Esophagus squamous epithelium (tissue), 5 donors: ENCODE measurements around the gene MKNK2. TPM values are rescaled to one million over a fixed set of nuclear protein-coding genes. Genes with fewer than 3 reads are reported as not detected.
A peak's percentile ranks its signal among the peaks of the same experiment; 100 is the strongest.

Experiments used
- DNase-seq: peaks from one replicate; lab custom pipeline; 2025; lab: John Stamatoyannopoulos, UW
- H3K27ac ChIP-seq, 4 donors: fragments of 200-600 bp; sonication (generic); one replicate each; pipeline ENCODE4 v1.5.1; 2016 to 2019; ENCODE audit warnings: mild to moderate bottlenecking in 1 of 4
- H3K27me3 ChIP-seq, 4 donors: fragments of 200-600 bp; sonication (generic); 1 replicate in 3 of 4; 2 replicates in 1 of 4; pipeline versions ENCODE4 v1.5.1 to v1.6.0; 2017 to 2021; ENCODE audit warnings: antibody characterized with exemption in 1 of 4
- H3K36me3 ChIP-seq, 3 donors: fragments of 200-600 bp; sonication (generic); one replicate each; pipeline ENCODE4 v1.5.1; 2016 to 2019
- H3K4me1 ChIP-seq, 3 donors: fragments of 200-600 bp; sonication (generic); one replicate each; pipeline ENCODE4 v1.5.1; 2017 to 2019
- H3K4me3 ChIP-seq, 4 donors: fragments of 200-600 bp; sonication (generic); 1 replicate in 3 of 4; 2 replicates in 1 of 4; pipeline ENCODE4 v1.5.1; 2016 to 2019; ENCODE audit warnings: mild to moderate bottlenecking in 2 of 4, moderate library complexity in 1 of 4
- H3K9me3 ChIP-seq, 3 donors: fragments of 200-600 bp; sonication (generic); one replicate each; pipeline ENCODE4 v1.5.1; 2016 to 2019
- CTCF ChIP-seq, 6 experiments: fragments of 450-650 bp in 4 of 6; fragments of 200-600 bp in 2 of 6; sonication (generic) in 2 of 6; IDR thresholded peaks; one replicate each; pipeline ENCODE4 v1.5.1; 2016 to 2019; ENCODE audit warnings: antibody characterized with exemption in 6 of 6, mild to moderate bottlenecking in 4 of 6, moderate library complexity in 4 of 6
- POLR2A ChIP-seq, 4 donors: fragments of 450-650 bp; IDR thresholded peaks; one replicate each; pipeline ENCODE4 v1.6.1; 2017; ENCODE audit warnings: antibody characterized with exemption in 4 of 4, mild to moderate bottlenecking in 4 of 4, moderate library complexity in 3 of 4
- WGBS, 2 donors: methylation state at CpG; one replicate each; pipeline ENCODE4 v1.1.5; 2018; 5-methylcytosine and 5-hydroxymethylcytosine counted together
- intact Hi-C: fragments of 100-400 bp; cut with DNase I; formaldehyde crosslinking; loops from one replicate; pipeline ENCODE4 v1.15.0; 2022
- total RNA-seq, 4 donors: library from RNA; depleted of rRNA; stranded (reverse); fragments of >200 nt; gene quantifications; one replicate each; pipeline ENCODE4 v1.1.0, GENCODE V29; 2016
- donor health status: DM: yes; HTN: yes; CAD: no.

Gene MKNK2
- total RNA-seq, 4 donors from 2014 or later, result 147 to 300 (median 189) TPM

DNA sequence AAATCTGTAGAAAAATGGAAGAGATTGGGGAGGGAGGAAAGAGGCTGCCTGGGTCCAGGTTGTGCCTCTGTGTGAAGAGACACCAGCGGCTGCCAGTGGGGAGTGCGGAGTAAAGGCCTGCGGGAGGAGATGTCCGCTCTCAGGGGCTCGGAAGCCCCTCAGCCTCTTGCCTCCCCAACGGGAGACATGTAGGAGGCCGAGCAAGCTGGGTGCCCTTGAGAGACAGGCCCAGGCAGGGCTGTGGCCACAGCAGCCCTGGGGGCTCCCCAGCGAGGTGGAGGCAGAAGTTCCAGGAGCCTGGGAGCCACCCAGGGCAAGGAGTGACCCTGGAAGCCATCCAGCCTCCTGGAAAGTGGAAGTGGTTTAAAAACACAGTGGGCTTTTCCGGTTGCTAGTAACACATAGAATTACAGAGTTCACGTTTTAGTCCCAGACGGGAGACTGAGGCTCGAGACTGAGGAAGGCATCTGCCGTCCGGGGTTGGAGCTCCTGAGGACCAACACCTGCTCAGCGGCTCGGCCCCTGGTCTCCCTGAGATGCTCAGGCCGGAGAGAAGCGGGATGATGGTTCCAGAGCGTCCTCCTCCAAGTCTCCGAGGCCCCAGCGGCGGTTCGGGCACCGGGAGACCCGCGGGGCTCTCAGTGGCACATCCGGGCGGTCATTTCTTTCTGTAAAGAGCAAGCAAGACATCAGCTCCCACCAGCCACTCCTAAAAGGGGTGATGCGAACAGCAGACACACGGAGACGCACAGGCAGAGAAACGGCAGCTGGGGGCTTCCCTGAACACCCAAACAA is 21.9 kb upstream of the MKNK2 start:
- peak overlapping the region in 1 of 4 donors; percentile 48 for H3K27ac ChIP-seq
- H3K4me3 ChIP-seq, result no peak overlapping the region
- H3K4me1 ChIP-seq, result peaks cover 0 to 24% (median 0%) of the 10 kb centered on the region in 3 donors
- intact Hi-C loops, result loop anchor here (10.0 kb wide), 1 partner anchor 158 kb away; no protein-coding TSS in a partner anchor
- DNase-seq, result no peak
- H3K9me3 ChIP-seq, result no peaks in the 10 kb centered on the region
- H3K36me3 ChIP-seq, result peaks cover 37 to 72% (median 40%) of the 10 kb centered on the region in 3 donors
- TF ChIP-seq POLR2A (IDR thresholded peaks at IDR 0.05) (no peak), CTCF (IDR thresholded peaks at IDR 0.05) (no peak)
- H3K27me3 ChIP-seq, result no peaks in the 10 kb centered on the region
- WGBS, 2 donors, result 87 to 89% methylated on average over 11 to 28 of the region's 32 CpGs

DNA sequence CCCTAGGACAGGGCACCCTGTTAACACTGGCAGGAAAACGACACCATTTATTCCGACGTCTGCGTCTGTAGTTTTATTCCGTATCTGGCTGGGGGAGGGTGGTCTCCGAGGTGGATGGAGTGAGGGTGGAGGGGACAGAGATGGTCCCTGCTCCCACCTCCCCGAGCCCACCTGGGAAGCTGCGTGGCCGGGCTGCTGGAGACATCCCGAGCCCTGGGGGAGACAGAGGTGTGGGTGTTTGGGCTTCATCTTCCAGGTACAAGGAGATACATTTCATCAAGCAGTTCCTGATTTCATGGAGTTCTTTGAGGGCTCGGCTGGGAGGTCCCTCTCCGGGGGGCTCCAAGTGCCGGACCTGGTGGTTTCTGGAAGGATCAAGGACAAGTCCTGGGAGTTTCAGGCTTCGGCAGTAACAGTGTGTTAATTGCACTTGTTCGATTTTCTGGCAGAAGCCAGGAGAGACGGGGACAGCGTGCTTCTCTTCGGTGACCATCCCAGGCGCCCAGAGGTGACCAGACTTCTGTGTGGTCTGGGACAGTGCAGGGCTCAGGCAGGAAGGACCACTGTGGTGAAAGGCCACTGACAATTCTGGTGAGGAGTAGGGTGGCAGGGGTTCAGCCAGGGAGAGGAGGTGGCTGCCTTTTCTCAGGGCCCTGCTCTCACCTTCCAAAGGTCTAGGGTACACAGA is 20.1 kb upstream of the MKNK2 start:
- peaks cover 0 to 24% (median 0%) of the 10 kb centered on the region in 3 donors for H3K4me1 ChIP-seq
- peaks cover 24 to 54% (median 26%) of the 10 kb centered on the region in 3 donors for H3K36me3 ChIP-seq
- no peaks in the 10 kb centered on the region for H3K27me3 ChIP-seq
- no peak overlapping the region for H3K27ac ChIP-seq
- WGBS, 2 donors, result 80 to 84% methylated on average over 15 to 17 of the region's 19 CpGs
- no peaks in the 10 kb centered on the region for H3K9me3 ChIP-seq
- intact Hi-C loops, result loop anchor here (10.0 kb wide), 1 partner anchor 156 kb away; no protein-coding TSS in a partner anchor
- TF ChIP-seq CTCF (IDR thresholded peaks at IDR 0.05) (no peak), POLR2A (IDR thresholded peaks at IDR 0.05) (no peak)
- no peak for DNase-seq
- H3K4me3 ChIP-seq, result no peak overlapping the region

- intact Hi-C loops, result loop anchor here (10.0 kb wide), 1 partner anchor 156 kb away; no protein-coding TSS in a partner anchor
- Histone ChIP-seq H3K9me3 (no peaks in the 10 kb centered on the region), H3K27me3 (no peaks in the 10 kb centered on the region), H3K36me3 (peaks cover 21 to 47% (median 25%) of the 10 kb centered on the region in 3 donors), H3K27ac (peak overlapping the region in 1 of 4 donors; percentile 43), H3K4me1 (peaks cover 0 to 24% (median 0%) of the 10 kb centered on the region in 3 donors), H3K4me3 (no peak overlapping the region)
- DNase-seq, result no peak
- TF ChIP-seq POLR2A (IDR thresholded peaks at IDR 0.05), result no peak
- TF ChIP-seq CTCF (IDR thresholded peaks at IDR 0.05), result no peak
- WGBS, 2 donors, result 86 to 89% methylated on average over 6 to 10 of the region's 10 CpGs
Observed at GRCh38 chr19:2070436-2070827, 19.4 kb upstream of the MKNK2 start.

DNA sequence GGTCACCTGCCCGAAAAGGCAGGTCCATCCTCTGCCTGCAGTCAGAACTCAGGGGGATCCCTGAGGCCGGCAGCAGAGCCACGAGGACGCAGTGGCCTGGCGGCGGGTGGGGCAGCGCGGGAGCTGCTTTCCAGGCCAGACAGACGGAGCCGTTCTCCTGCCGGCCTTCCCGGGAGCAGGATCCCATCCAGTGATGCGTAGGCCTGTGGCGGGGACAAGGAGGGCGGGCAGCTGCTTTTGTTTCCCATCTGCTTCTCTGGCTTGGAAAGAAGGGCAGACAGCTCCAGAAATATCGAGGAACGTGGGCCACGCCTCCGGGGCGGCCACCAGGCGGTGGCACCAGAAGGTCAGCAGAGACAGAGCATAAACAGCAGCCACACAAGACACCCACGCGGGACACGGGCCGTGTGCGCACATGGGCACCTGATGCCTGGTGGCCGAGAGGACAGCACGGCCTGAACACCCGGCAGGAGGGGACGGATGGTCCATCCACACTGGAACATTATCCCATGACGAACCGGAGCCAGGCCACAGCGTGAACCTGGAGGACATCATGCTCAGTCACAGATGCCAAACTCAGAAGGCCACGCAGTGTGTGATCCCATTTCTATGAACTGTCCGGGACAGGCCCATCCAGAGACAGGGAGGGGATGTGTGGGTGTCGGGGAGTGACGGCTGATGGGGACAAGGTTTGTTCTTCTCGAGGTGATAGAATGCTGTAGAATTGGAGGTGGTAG is 13.9 kb upstream of the MKNK2 start:
- H3K4me1 ChIP-seq, result peaks cover 16 to 59% (median 21%) of the 10 kb centered on the region in 3 donors
- 61 to 85% methylated on average over 7 to 15 of the region's 38 CpGs for WGBS, 2 donors
- no peak for DNase-seq

More for the DNA sequence above, 13.9 kb upstream of the MKNK2 start:
- Histone ChIP-seq H3K27me3 (no peaks in the 10 kb centered on the region), H3K36me3 (no peaks in the 10 kb centered on the region), H3K27ac (peak overlapping the region in 3 of 4 donors; percentile 65 to 80 (median 80)), H3K9me3 (no peaks in the 10 kb centered on the region), H3K4me3 (no peak overlapping the region)
- TF ChIP-seq CTCF (IDR thresholded peaks at IDR 0.05) (no peak), POLR2A (IDR thresholded peaks at IDR 0.05) (no peak)
- intact Hi-C loops, result loop anchor here (5.0 kb wide), 1 partner anchor 43 kb away; no protein-coding TSS in a partner anchor
